GM20431 (cell line): Measurements from ENCODE around the gene TPTE2.
"Not testable (repeated sequence)": the region's sequence is repeated elsewhere in the genome, so short reads cannot be mapped to it uniquely, and the experiment has no call there.

Experiments
- in situ Hi-C: fragments of 300-500 bp; cut with MseI, MboI; formaldehyde crosslinking; loops from one replicate; pipeline ENCODE4 v1.15.0; 2020; ENCODE audit warnings: low sequenced_read_pairs; ENCODE audit not compliant: unreplicated experiment

TPTE2 gene

GRCh38 chr13:19561127-19561582 is at the start of gene TPTE2:
TPTE2 (minus strand) TSS chr13:19561532; CDS start chr13:19503234, 58,298 bp downstream.
- in situ Hi-C loops: not testable (repeated sequence)

- in situ Hi-C loops: no loop called here
Observed at GRCh38 chr13:19607523-19608078, 46.3 kb upstream of the TPTE2 start.

- in situ Hi-C loops: no loop called here
Observed at GRCh38 chr13:19606737-19607136, 45.4 kb upstream of the TPTE2 start.

GRCh38 chr13:19606152-19606551 is 44.8 kb upstream of the TPTE2 start:
- in situ Hi-C loops: no loop called here

GRCh38 chr13:19605161-19605955 is 44.0 kb upstream of the TPTE2 start:
- in situ Hi-C loops: no loop called here

GRCh38 chr13:19604306-19604705 is 43.0 kb upstream of the TPTE2 start:
- in situ Hi-C loops: no loop called here

GRCh38 chr13:19601749-19602725 is 40.7 kb upstream of the TPTE2 start:
- in situ Hi-C loops: no loop called here

GRCh38 chr13:19597523-19597922 is 36.2 kb upstream of the TPTE2 start:
- in situ Hi-C loops: no loop called here

- in situ Hi-C loops: no loop called here
Observed at GRCh38 chr13:19596960-19597361, 35.6 kb upstream of the TPTE2 start.

GRCh38 chr13:19596086-19596485 is 34.8 kb upstream of the TPTE2 start:
- in situ Hi-C loops: no loop called here

- in situ Hi-C loops: no loop called here
Observed at GRCh38 chr13:19592657-19593180, 31.4 kb upstream of the TPTE2 start.

GRCh38 chr13:19591864-19592263 is 30.5 kb upstream of the TPTE2 start:
- in situ Hi-C loops: no loop called here

- in situ Hi-C loops: no loop called here
Observed at GRCh38 chr13:19590423-19590822, 29.1 kb upstream of the TPTE2 start.

- in situ Hi-C loops: no loop called here
Observed at GRCh38 chr13:19589312-19589711, 28.0 kb upstream of the TPTE2 start.

GRCh38 chr13:19587635-19588300 is 26.4 kb upstream of the TPTE2 start:
- in situ Hi-C loops: no loop called here

- in situ Hi-C loops: no loop called here
Observed at GRCh38 chr13:19586904-19587634, 25.7 kb upstream of the TPTE2 start.

- in situ Hi-C loops: no loop called here
Observed at GRCh38 chr13:19581675-19582074, 20.3 kb upstream of the TPTE2 start.

GRCh38 chr13:19575230-19575629 is 13.9 kb upstream of the TPTE2 start:
- in situ Hi-C loops: no loop called here

- in situ Hi-C loops: no loop called here
Observed at GRCh38 chr13:19573120-19573716, 11.9 kb upstream of the TPTE2 start.
